H1 (cell line): Measurements from ENCODE around the gene CDK5RAP3. TPM values are rescaled to one million over a fixed set of nuclear protein-coding genes. Genes with fewer than 3 reads are reported as not detected.
"Not testable (repeated sequence)": the region's sequence is repeated elsewhere in the genome, so short reads cannot be mapped to it uniquely, and the experiment has no call there.

ENCODE experiments used
- CTCF ChIA-PET: fragments of 300-600 bp; sonication (Branson Sonifier 250); formaldehyde crosslinking; loops from one replicate; lab custom pipeline; 2021; ENCODE audit not compliant: partially characterized antibody; lab: Charles Lee
- POLR2A ChIA-PET: fragments of 300-600 bp; sonication (Branson Sonifier 250); formaldehyde crosslinking; loops from one replicate; lab custom pipeline; 2021; ENCODE audit warnings: inconsistent platforms; ENCODE audit not compliant: partially characterized antibody; lab: Charles Lee
- DNase-seq, 2 experiments: peaks; one replicate each; pipeline versions ENCODE4 v3.0.0 to v3.0.0-alpha.2; 2010 to 2022; ENCODE audit warnings: low spot score in 2 of 2, low read depth in 1 of 2, mixed read lengths in 1 of 2
- FAIRE-seq: peaks from 2 replicates; lab custom pipeline; 2011; peaks lifted over from hg19 to GRCh38; lab: Jason Lieb, UNC
- H2AFZ ChIP-seq: 2 replicates; pipeline ENCODE4 v1.8.1; 2012; ENCODE audit warnings: low read length, inconsistent platforms
- H2AK5ac ChIP-seq: 2 replicates; pipeline ENCODE4 v1.6.1; 2013; ENCODE audit warnings: low read depth, low read length
- H2BK120ac ChIP-seq: replicated peaks from 2 replicates; pipeline ENCODE3; 2013; ENCODE audit warnings: low read depth, low read length, inconsistent platforms
- H2BK12ac ChIP-seq: 2 replicates; pipeline ENCODE4 v1.6.1; 2013; ENCODE audit warnings: low read depth, low read length
- H2BK15ac ChIP-seq: 2 replicates; pipeline ENCODE4 v1.6.1; 2013; ENCODE audit warnings: low read length
- H2BK20ac ChIP-seq: 2 replicates; pipeline ENCODE4 v1.6.1; 2013; ENCODE audit warnings: low read length
- H2BK5ac ChIP-seq: 2 replicates; pipeline ENCODE4 v1.6.1; 2013; ENCODE audit warnings: low read depth, low read length
- H3K14ac ChIP-seq: 2 replicates; pipeline ENCODE4 v1.6.1; 2013; ENCODE audit warnings: inconsistent platforms; ENCODE audit not compliant: insufficient read length
- H3K18ac ChIP-seq: 2 replicates; pipeline ENCODE4 v1.6.1; 2013; ENCODE audit warnings: low read length; ENCODE audit errors: extremely low read depth
- H3K23ac ChIP-seq: 2 replicates; pipeline ENCODE4 v1.6.1; 2013; ENCODE audit warnings: inconsistent platforms; ENCODE audit not compliant: insufficient read length
- H3K23me2 ChIP-seq: 2 replicates; pipeline ENCODE4 v1.6.1; 2013; ENCODE audit warnings: low read depth, low read length
- H3K27ac ChIP-seq: 2 replicates; pipeline ENCODE4 v1.6.1; 2011; ENCODE audit warnings: low read depth, low read length, inconsistent platforms
- H3K27me3 ChIP-seq, 4 experiments: replicated peaks in 1 of 4; 1 replicate in 1 of 4; 2 replicates in 3 of 4; pipeline versions ENCODE4 v1.6.1 to v1.8.1; 2011 to 2013; ENCODE audit warnings: low read length in 3 of 4, mild to moderate bottlenecking in 3 of 4, inconsistent platforms in 2 of 4, mixed read lengths in 2 of 4, moderate library complexity in 1 of 4; ENCODE audit not compliant: control insufficient read depth in 3 of 4, insufficient read depth in 3 of 4; ENCODE audit errors: extremely low read depth in 1 of 4
- H3K36me3 ChIP-seq, 4 experiments: 2 replicates each; pipeline versions ENCODE4 v1.6.1 to v1.8.1; 2011 to 2013; ENCODE audit warnings: mild to moderate bottlenecking in 4 of 4, low read length in 3 of 4, moderate library complexity in 2 of 4, control low read depth in 1 of 4, inconsistent platforms in 1 of 4; ENCODE audit not compliant: insufficient read depth in 4 of 4, control insufficient read depth in 2 of 4
- H3K4ac ChIP-seq: replicated peaks from 2 replicates; pipeline ENCODE3; 2013; ENCODE audit warnings: low read length, low read depth, mixed read lengths, inconsistent platforms; ENCODE audit not compliant: insufficient read length
- H3K4me1 ChIP-seq, 4 experiments: replicated peaks in 1 of 4; 1 replicate in 1 of 4; 2 replicates in 3 of 4; pipeline versions ENCODE4 v1.6.1 to v1.8.1; 2011 to 2013; ENCODE audit warnings: low read length in 3 of 4, inconsistent platforms in 2 of 4, mixed read lengths in 1 of 4; ENCODE audit not compliant: insufficient read depth in 4 of 4, control insufficient read depth in 3 of 4
- H3K4me2 ChIP-seq, 2 experiments: 2 replicates each; pipeline versions ENCODE4 v1.6.1 to v1.8.1; 2011 to 2013; ENCODE audit warnings: low read depth in 2 of 2, low read length in 2 of 2, control low read depth in 1 of 2, inconsistent platforms in 1 of 2, mild to moderate bottlenecking in 1 of 2; ENCODE audit not compliant: insufficient read depth in 1 of 2
- H3K4me3 ChIP-seq, 4 experiments: fragments of 200-600, 300-600 bp in 1 of 4; sonication (generic), shearing (Covaris generic), sonication (Bioruptor Twin) in 1 of 4; 2 replicates each; pipeline versions ENCODE4 v1.5.1 to v1.8.1; 2011 to 2016; ENCODE audit warnings: low read length in 4 of 4, low read depth in 3 of 4, control low read depth in 2 of 4, inconsistent platforms in 2 of 4, mild to moderate bottlenecking in 2 of 4, mixed read lengths in 1 of 4, moderate library complexity in 1 of 4; ENCODE audit not compliant: insufficient read depth in 2 of 4; ENCODE audit errors: extremely low read depth in 1 of 4
- H3K56ac ChIP-seq: replicated peaks from 2 replicates; pipeline ENCODE3; 2013; ENCODE audit warnings: low read depth, mild to moderate bottlenecking, mixed read lengths, low read length, inconsistent platforms; ENCODE audit not compliant: insufficient read length
- H3K79me1 ChIP-seq: 2 replicates; pipeline ENCODE4 v1.6.1; 2013; ENCODE audit warnings: low read depth, low read length, control low read depth
- H3K79me2 ChIP-seq, 2 experiments: 2 replicates each; pipeline versions ENCODE4 v1.6.1 to v1.8.1; 2012 to 2013; ENCODE audit warnings: low read length in 2 of 2, mild to moderate bottlenecking in 2 of 2, inconsistent platforms in 1 of 2; ENCODE audit not compliant: insufficient read depth in 2 of 2, control insufficient read depth in 1 of 2
- H3K9ac ChIP-seq, 4 experiments: replicated peaks in 1 of 4; 1 replicate in 1 of 4; 2 replicates in 3 of 4; pipeline versions ENCODE4 v1.6.1 to v1.8.1; 2011 to 2013; ENCODE audit warnings: low read depth in 3 of 4, low read length in 3 of 4, control low read depth in 2 of 4, mild to moderate bottlenecking in 2 of 4, moderate library complexity in 2 of 4, inconsistent platforms in 1 of 4; ENCODE audit errors: extremely low read depth in 1 of 4
- H3K9me3 ChIP-seq, 2 experiments: 2 replicates each; pipeline versions ENCODE4 v1.6.1 to v1.8.1; 2012 to 2013; ENCODE audit warnings: mild to moderate bottlenecking in 2 of 2, moderate library complexity in 2 of 2, control low read depth in 1 of 2, inconsistent platforms in 1 of 2, low read depth in 1 of 2, low read length in 1 of 2, mixed read lengths in 1 of 2; ENCODE audit not compliant: insufficient read depth in 2 of 2
- H4K20me1 ChIP-seq, 2 experiments: replicated peaks in 1 of 2; 2 replicates each; pipeline versions ENCODE3 to v1.8.1; 2011 to 2013; ENCODE audit warnings: inconsistent platforms in 2 of 2, low read length in 2 of 2, mild to moderate bottlenecking in 1 of 2; ENCODE audit not compliant: insufficient read depth in 2 of 2, control insufficient read depth in 1 of 2
- H4K5ac ChIP-seq: 2 replicates; pipeline ENCODE4 v1.6.1; 2013; ENCODE audit warnings: low read length, low read depth, mixed read lengths, inconsistent platforms; ENCODE audit not compliant: insufficient read length
- H4K8ac ChIP-seq: 2 replicates; pipeline ENCODE4 v1.8.0; 2013; ENCODE audit warnings: mild to moderate bottlenecking, moderate library complexity, low read length, inconsistent platforms; ENCODE audit not compliant: insufficient read depth; ENCODE audit errors: extremely low read depth
- H4K91ac ChIP-seq: replicated peaks from 2 replicates; pipeline ENCODE3; 2013; ENCODE audit warnings: low read length, mixed read lengths, inconsistent platforms; ENCODE audit not compliant: insufficient read length
- WGBS, 2 experiments: shearing (Covaris generic) in 1 of 2; methylation state at CpG; one replicate each; pipeline versions ENCODE4 v1.1.6 to v1.1.7; 2013 to 2015; ENCODE audit warnings: low lambda C conversion rate in 2 of 2, mixed read lengths in 2 of 2, inconsistent platforms in 1 of 2, low coverage in 1 of 2, missing lambda C conversion rate in 1 of 2; ENCODE audit not compliant: insufficient replicate concordance in 2 of 2, insufficient coverage in 1 of 2, insufficient read length in 1 of 2; ENCODE audit errors: extremely low coverage in 1 of 2, missing lambda C conversion rate in 1 of 2; 5-methylcytosine and 5-hydroxymethylcytosine counted together
- polyA plus RNA-seq, 7 experiments: library from polyadenylated mRNA; depleted of rRNA in 3 of 7; stranded (reverse) in 5 of 7; unstranded in 2 of 7; fragments of >200 nt in 5 of 7; fragments of 200-250 nt in 2 of 7; gene quantifications; 1 replicate in 5 of 7; 2 replicates in 1 of 7; 4 replicates in 1 of 7; pipeline versions ENCODE4 v1.2.1 to v1.2.3, GENCODE V29; 2011 to 2013; ENCODE audit warnings: missing spikeins in 2 of 7, mixed read lengths in 2 of 7
- total RNA-seq: library from RNA; stranded (reverse); fragmentation: NEBNext Ultra II Directional; extraction: Animal tissue kit (Norgen Biotek cat#: 25700); gene quantifications from 2 replicates; pipeline ENCODE4 v1.2.1, GENCODE V29; 2021

Gene CDK5RAP3
- total and polyA plus RNA-seq, 2 of the 8 experiments (the other 6 are each of a cell fraction or from before 2014, with no cell fraction given): 88.2 to 93.2 TPM

DNA sequence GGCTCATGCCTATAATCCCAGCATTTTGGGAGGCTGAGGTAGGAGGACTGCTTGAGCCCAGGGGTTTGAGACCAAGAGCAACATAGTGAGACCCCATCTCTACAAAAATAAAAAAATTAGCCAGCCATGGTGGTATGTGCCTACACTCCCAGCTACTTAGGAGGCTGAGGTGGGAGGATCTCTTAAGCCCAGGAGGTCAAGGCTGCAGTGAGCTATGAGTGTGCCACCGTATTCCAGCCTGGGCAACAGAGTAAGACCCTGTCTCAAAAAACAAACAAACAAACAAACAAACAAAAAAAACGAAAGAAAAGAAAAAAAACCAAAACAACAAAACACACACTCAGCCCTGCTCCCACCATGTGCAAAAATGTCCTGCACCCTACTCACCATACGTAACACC lies 35.4 kb upstream of the CDK5RAP3 start:
- POLR2A ChIA-PET: interaction anchor here (1.8 kb wide), 1 partner anchor 10 kb away, joined by 6 read pairs; no protein-coding TSS in a partner anchor
- 0 out of 2 replicates have a peak overlapping the region, but pooled peaks have one; percentile 17 for H2BK12ac ChIP-seq
- H3K4ac ChIP-seq, H2AFZ ChIP-seq, H2BK15ac ChIP-seq, FAIRE-seq, H3K27me3 ChIP-seq, H3K23me2 ChIP-seq, H4K91ac ChIP-seq, H3K4me2 ChIP-seq, DNase-seq, H3K56ac ChIP-seq, H3K23ac ChIP-seq, H3K4me1 ChIP-seq, H2AK5ac ChIP-seq, H3K9me3 ChIP-seq, H3K36me3 ChIP-seq, H3K79me1 ChIP-seq, H2BK5ac ChIP-seq, H3K4me3 ChIP-seq, H2BK120ac ChIP-seq, H3K14ac ChIP-seq, H4K20me1 ChIP-seq, H2BK20ac ChIP-seq, H3K18ac ChIP-seq, H3K9ac ChIP-seq, H4K5ac ChIP-seq, H4K8ac ChIP-seq, H3K27ac ChIP-seq, H3K79me2 ChIP-seq: not testable (repeated sequence)
- 92% methylated on average over 2 of the region's 3 CpGs; no CpG with 5 or more reads in 1 of the 2 experiments for WGBS, 2 experiments
- CTCF ChIA-PET: interaction anchor here (0.5 to 28.0 kb wide), 7 partner anchors 8 to 293 kb away, joined by 3 to 1010 read pairs (median 3); partner anchors contain the start of genes CDK5RAP3 and PRR15L
